D341Med (cell line): ENCODE results near the gene ZNF263.

Source experiments
- DNase-seq: peaks from one replicate; pipeline ENCODE4 v3.0.0; 2012; ENCODE audit warnings: low spot score

ZNF263 gene

GRCh38 chr16:3282730-3283542 is at the start of gene ZNF263:
Gene ZNF263, plus strand, starts transcription at chr16:3283491. Its CDS starts 328 bp downstream, at chr16:3283819.
- DNase-seq, result peak; percentile 95

GRCh38 chr16:3234543-3234856 is 48.8 kb upstream of the ZNF263 start:
- DNase-seq, result no peak

- DNase-seq, result peak; percentile 95
These were observed 48.3 kb upstream of the ZNF263 start, which contains the start of gene ZNF200 for GRCh38 chr16:3234857-3235561. Gene ZNF200, minus strand, starts transcription at chr16:3235158. Its CDS starts 1,403 bp downstream, at chr16:3233755.

- no peak for DNase-seq
These were observed 47.2 kb upstream of the ZNF263 start for GRCh38 chr16:3235856-3236669.

GRCh38 chr16:3241761-3242160 is 41.5 kb upstream of the ZNF263 start:
- no peak for DNase-seq

GRCh38 chr16:3242709-3243108 is 40.6 kb upstream of the ZNF263 start:
- no peak for DNase-seq

- DNase-seq, result no peak
These were observed 39.4 kb upstream of the ZNF263 start for GRCh38 chr16:3243882-3244281.

- DNase-seq, result no peak
These were observed 37.3 kb upstream of the ZNF263 start for GRCh38 chr16:3246002-3246401.

GRCh38 chr16:3246876-3247275 is 36.4 kb upstream of the ZNF263 start:
- no peak for DNase-seq

GRCh38 chr16:3248596-3248995 is 34.7 kb upstream of the ZNF263 start:
- no peak for DNase-seq

GRCh38 chr16:3249020-3249419 is 34.3 kb upstream of the ZNF263 start:
- DNase-seq, result no peak

- DNase-seq, result no peak
These were observed 33.8 kb upstream of the ZNF263 start for GRCh38 chr16:3249451-3249850.

GRCh38 chr16:3252967-3253366 is 30.3 kb upstream of the ZNF263 start:
- no peak for DNase-seq

- DNase-seq, result no peak
These were observed 29.0 kb upstream of the ZNF263 start for GRCh38 chr16:3254309-3254708.

- no peak for DNase-seq
These were observed 27.0 kb upstream of the ZNF263 start, which contains the start of gene MEFV for GRCh38 chr16:3256146-3256865. Gene MEFV, minus strand, starts transcription at chr16:3256633. Its CDS starts 46 bp downstream, at chr16:3256587.

GRCh38 chr16:3256866-3257465 is 26.3 kb upstream of the ZNF263 start:
- no peak for DNase-seq

- no peak for DNase-seq
These were observed 23.5 kb upstream of the ZNF263 start for GRCh38 chr16:3259836-3260235.

- no peak for DNase-seq
These were observed 20.8 kb upstream of the ZNF263 start for GRCh38 chr16:3262517-3262916.

- DNase-seq, result peak; percentile 98
These were observed 18.9 kb upstream of the ZNF263 start for GRCh38 chr16:3264137-3265036.

GRCh38 chr16:3266873-3267537 is 16.3 kb upstream of the ZNF263 start:
- peak; percentile 61 for DNase-seq
